Stomach (tissue), 9 donors: ENCODE data around the gene CSF3. TPM values are rescaled to one million over a fixed set of nuclear protein-coding genes. Genes with fewer than 3 reads are reported as not detected.

ENCODE experiments used
- DNase-seq, 2 donors: peaks; one replicate each; pipeline versions ENCODE4 v3.0.0 to v3.0.0-alpha.2; 2013 to 2019
- H3K27ac ChIP-seq, 5 donors: fragments of 200-600 bp in 4 of 5; sonication (generic) in 4 of 5; one replicate each; pipeline ENCODE4 v1.5.1; 2013 to 2019; ENCODE audit warnings: mild to moderate bottlenecking in 1 of 5, moderate library complexity in 1 of 5
- H3K27me3 ChIP-seq, 3 donors: fragments of 200-600 bp; sonication (generic); one replicate each; pipeline ENCODE4 v1.5.1; 2017 to 2019; ENCODE audit warnings: mixed run types in 1 of 3
- H3K36me3 ChIP-seq, 4 donors: fragments of 200-600 bp; sonication (generic); 1 replicate in 3 of 4; 2 replicates in 1 of 4; pipeline ENCODE4 v1.5.1; 2016 to 2019
- H3K4me1 ChIP-seq, 4 donors: fragments of 200-600 bp; sonication (generic); one replicate each; pipeline ENCODE4 v1.5.1; 2016 to 2019
- H3K4me3 ChIP-seq, 4 donors: fragments of 200-600 bp; sonication (generic) in 3 of 4; one replicate each; pipeline ENCODE4 v1.5.1; 2016 to 2019; ENCODE audit warnings: mild to moderate bottlenecking in 1 of 4
- H3K9me3 ChIP-seq, 4 donors: fragments of 200-600 bp; sonication (generic); one replicate each; pipeline ENCODE4 v1.5.1; 2016 to 2019
- EP300 ChIP-seq: sonication (generic); formaldehyde crosslinking; IDR thresholded peaks from one replicate; pipeline ENCODE4 v1.6.1; 2017; ENCODE audit warnings: antibody characterized with exemption
- POLR2A ChIP-seq, 4 donors: fragments of 450-650 bp; IDR thresholded peaks; one replicate each; pipeline ENCODE4 v1.6.1; 2016; ENCODE audit warnings: antibody characterized with exemption in 4 of 4, control low read depth in 2 of 4, mild to moderate bottlenecking in 1 of 4, moderate library complexity in 1 of 4
- POLR2AphosphoS5 ChIP-seq, 3 donors: sonication (generic); formaldehyde crosslinking; IDR thresholded peaks; one replicate each; pipeline ENCODE4 v1.6.1; 2016; ENCODE audit warnings: antibody characterized with exemption in 3 of 3
- WGBS, 5 donors: extraction: QIAGEN DNeasy Blood & Tissue Kit in 3 of 5; methylation state at CpG; one replicate each; pipeline versions ENCODE4 v1.1.5 to v1.1.7; 2013 to 2018; 5-methylcytosine and 5-hydroxymethylcytosine counted together
- intact Hi-C: fragments of 100-400 bp; cut with DNase I; formaldehyde crosslinking; loops from one replicate; pipeline ENCODE4 v1.15.1; 2023; ENCODE audit warnings: low total_unique reads
- polyA plus RNA-seq, 3 donors: library from polyadenylated mRNA; stranded (reverse); fragments of 200-250 nt; gene quantifications; one replicate each; pipeline ENCODE4 v1.2.3, GENCODE V29; 2013
- total RNA-seq, 5 donors: library from RNA; depleted of rRNA; stranded (reverse); fragments of >200 nt; gene quantifications; one replicate each; pipeline versions ENCODE4 v1.1.0 to v1.2.3, GENCODE V29; 2014 to 2016
- TF ChIP-seq, protein P1 (sequence below), 7 experiments: fragments of 450-650 bp in 4 of 7; fragments of 200-600 bp in 3 of 7; sonication (generic) in 3 of 7; IDR thresholded peaks; one replicate each; pipeline ENCODE4 v1.5.1; 2016 to 2019; ENCODE audit warnings: antibody characterized with exemption in 7 of 7, control low read depth in 2 of 7, mild to moderate bottlenecking in 1 of 7
- donor health status: healthy with polysubstance abuse.
- donor health status: Bipolar disorder and iron deficiency.
- donor health status: healthy.

CSF3 gene
- total and polyA plus RNA-seq, 8 donors: 0.55 to 16.2 (median 1.6) TPM; not detected in 2

DNA sequence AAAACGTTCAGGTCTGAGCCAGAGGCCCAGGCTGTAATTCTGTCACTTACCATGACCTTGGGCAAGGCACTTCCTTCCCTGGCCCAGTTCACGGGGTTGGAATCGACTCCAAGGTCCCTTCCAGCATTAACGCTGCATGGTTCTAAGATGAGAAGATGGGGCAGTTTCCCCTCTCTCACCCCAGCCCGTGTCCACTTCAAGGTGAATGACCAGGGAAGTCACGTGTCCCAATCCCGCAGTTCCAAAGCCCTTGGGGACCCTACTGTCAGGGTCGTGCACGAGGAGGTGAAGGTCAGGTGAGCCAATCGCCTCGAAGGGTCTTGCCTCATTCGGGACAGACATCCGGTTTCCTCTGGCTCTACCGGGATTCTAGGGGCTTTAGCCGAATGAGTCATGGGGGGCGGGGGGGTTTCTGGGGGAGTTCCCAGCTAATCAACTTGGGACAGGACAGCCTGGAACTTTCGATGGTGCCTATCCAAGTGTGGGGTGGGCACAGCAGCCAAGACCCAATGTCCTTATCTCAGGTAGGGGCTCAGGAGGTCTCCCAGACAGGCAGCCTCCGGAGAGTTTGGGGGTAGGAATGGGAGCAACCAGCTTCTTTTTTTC, 762 bp upstream of the CSF3 start:
- DNase-seq: peak in 1 of 2 donors; percentile 60
- Histone ChIP-seq H3K4me3 (no peak overlapping the region), H3K9me3 (no peaks in the 10 kb centered on the region), H3K4me1 (peaks cover 43 to 59% (median 49%) of the 10 kb centered on the region in 4 donors), H3K27me3 (no peaks in the 10 kb centered on the region), H3K36me3 (peaks cover 3 to 10% (median 4%) of the 10 kb centered on the region in 4 donors), H3K27ac (peak overlapping the region in 4 of 5 donors; percentile 52 to 77 (median 62))
- WGBS, 5 donors: 27 to 49% (median 30%) methylated on average over 17 to 18 of the region's 18 CpGs
- TF ChIP-seq POLR2AphosphoS5 (IDR thresholded peaks at IDR 0.05) (no peak), POLR2A (IDR thresholded peaks at IDR 0.05) (no peak)
- TF ChIP-seq, protein P1, sequence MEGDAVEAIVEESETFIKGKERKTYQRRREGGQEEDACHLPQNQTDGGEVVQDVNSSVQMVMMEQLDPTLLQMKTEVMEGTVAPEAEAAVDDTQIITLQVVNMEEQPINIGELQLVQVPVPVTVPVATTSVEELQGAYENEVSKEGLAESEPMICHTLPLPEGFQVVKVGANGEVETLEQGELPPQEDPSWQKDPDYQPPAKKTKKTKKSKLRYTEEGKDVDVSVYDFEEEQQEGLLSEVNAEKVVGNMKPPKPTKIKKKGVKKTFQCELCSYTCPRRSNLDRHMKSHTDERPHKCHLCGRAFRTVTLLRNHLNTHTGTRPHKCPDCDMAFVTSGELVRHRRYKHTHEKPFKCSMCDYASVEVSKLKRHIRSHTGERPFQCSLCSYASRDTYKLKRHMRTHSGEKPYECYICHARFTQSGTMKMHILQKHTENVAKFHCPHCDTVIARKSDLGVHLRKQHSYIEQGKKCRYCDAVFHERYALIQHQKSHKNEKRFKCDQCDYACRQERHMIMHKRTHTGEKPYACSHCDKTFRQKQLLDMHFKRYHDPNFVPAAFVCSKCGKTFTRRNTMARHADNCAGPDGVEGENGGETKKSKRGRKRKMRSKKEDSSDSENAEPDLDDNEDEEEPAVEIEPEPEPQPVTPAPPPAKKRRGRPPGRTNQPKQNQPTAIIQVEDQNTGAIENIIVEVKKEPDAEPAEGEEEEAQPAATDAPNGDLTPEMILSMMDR (IDR thresholded peaks at IDR 0.05): no peak
- intact Hi-C loops: loop anchor here (10.0 kb wide), 1 partner anchor 150 kb away; no protein-coding TSS in a partner anchor

DNA sequence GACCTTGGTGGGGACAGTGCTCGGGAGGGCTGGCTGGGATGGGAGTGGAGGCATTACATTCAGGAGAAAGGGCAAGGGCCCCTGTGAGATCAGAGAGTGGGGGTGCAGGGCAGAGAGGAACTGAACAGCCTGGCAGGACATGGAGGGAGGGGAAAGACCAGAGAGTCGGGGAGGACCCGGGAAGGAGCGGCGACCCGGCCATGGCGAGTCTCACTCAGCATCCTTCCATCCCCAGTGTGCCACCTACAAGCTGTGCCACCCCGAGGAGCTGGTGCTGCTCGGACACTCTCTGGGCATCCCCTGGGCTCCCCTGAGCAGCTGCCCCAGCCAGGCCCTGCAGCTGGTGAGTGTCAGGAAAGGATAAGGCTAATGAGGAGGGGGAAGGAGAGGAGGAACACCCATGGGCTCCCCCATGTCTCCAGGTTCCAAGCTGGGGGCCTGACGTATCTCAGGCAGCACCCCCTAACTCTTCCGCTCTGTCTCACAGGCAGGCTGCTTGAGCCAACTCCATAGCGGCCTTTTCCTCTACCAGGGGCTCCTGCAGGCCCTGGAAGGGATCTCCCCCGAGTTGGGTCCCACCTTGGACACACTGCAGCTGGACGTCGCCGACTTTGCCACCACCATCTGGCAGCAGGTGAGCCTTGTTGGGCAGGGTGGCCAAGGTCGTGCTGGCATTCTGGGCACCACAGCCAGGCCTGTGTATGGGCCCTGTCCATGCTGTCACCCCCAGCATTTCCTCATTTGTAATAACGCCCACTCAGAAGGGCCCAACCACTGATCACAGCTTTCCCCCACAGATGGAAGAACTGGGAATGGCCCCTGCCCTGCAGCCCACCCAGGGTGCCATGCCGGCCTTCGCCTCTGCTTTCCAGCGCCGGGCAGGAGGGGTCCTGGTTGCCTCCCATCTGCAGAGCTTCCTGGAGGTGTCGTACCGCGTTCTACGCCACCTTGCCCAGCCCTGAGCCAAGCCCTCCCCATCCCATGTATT, 1.1 kb downstream of the CSF3 start:
- no peaks in the 10 kb centered on the region for H3K9me3 ChIP-seq
- peaks cover 48 to 76% (median 55%) of the 10 kb centered on the region in 4 donors for H3K4me1 ChIP-seq
- no peaks in the 10 kb centered on the region for H3K27me3 ChIP-seq
- peak overlapping the region in 3 of 5 donors; percentile 62 to 77 (median 69) for H3K27ac ChIP-seq
- peak overlapping the region in 1 of 4 donors; percentile 11 for H3K4me3 ChIP-seq
- WGBS, 5 donors: 71 to 85% (median 80%) methylated on average over 23 to 26 of the region's 26 CpGs
- H3K36me3 ChIP-seq: peaks cover 12 to 27% (median 20%) of the 10 kb centered on the region in 4 donors
- DNase-seq: no peak
- intact Hi-C loops: loop anchor here (10.0 kb wide), 1 partner anchor 149 kb away; no protein-coding TSS in a partner anchor
- TF ChIP-seq POLR2A (IDR thresholded peaks at IDR 0.05) (no peak), POLR2AphosphoS5 (IDR thresholded peaks at IDR 0.05) (no peak), EP300 (no peak)
- TF ChIP-seq, protein P1 (IDR thresholded peaks at IDR 0.05): no peak

DNA sequence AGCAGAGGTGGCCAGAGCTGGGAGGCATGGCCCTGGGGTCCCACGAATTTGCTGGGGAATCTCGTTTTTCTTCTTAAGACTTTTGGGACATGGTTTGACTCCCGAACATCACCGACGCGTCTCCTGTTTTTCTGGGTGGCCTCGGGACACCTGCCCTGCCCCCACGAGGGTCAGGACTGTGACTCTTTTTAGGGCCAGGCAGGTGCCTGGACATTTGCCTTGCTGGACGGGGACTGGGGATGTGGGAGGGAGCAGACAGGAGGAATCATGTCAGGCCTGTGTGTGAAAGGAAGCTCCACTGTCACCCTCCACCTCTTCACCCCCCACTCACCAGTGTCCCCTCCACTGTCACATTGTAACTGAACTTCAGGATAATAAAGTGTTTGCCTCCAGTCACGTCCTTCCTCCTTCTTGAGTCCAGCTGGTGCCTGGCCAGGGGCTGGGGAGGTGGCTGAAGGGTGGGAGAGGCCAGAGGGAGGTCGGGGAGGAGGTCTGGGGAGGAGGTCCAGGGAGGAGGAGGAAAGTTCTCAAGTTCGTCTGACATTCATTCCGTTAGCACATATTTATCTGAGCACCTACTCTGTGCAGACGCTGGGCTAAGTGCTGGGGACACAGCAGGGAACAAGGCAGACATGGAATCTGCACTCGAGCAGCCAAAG, 2.3 kb downstream of the CSF3 start:
- Histone ChIP-seq H3K27me3 (no peaks in the 10 kb centered on the region), H3K36me3 (peaks cover 24 to 40% (median 33%) of the 10 kb centered on the region in 4 donors), H3K4me1 (peaks cover 61 to 88% (median 68%) of the 10 kb centered on the region in 4 donors), H3K27ac (peak overlapping the region in 4 of 5 donors; percentile 41 to 77 (median 66)), H3K4me3 (no peak overlapping the region), H3K9me3 (no peaks in the 10 kb centered on the region)
- peak in 1 of 2 donors; percentile 39 for DNase-seq
- 38 to 57% (median 50%) methylated on average over 15 of the region's 15 CpGs for WGBS, 5 donors
- intact Hi-C loops: loop anchor here (10.0 kb wide), 1 partner anchor 147 kb away; no protein-coding TSS in a partner anchor
- TF ChIP-seq, protein P1 (IDR thresholded peaks at IDR 0.05): no peak
- no peak for TF ChIP-seq POLR2AphosphoS5 (IDR thresholded peaks at IDR 0.05)
- no peak for TF ChIP-seq EP300
- no peak for TF ChIP-seq POLR2A (IDR thresholded peaks at IDR 0.05)
